GM23338 (cell line): ENCODE results near the gene DNMT1. TPM values are rescaled to one million over a fixed set of nuclear protein-coding genes. Genes with fewer than 3 reads are reported as not detected.

Experiments used
- ATAC-seq: fragments of 200-7000 bp; cut with Tn5 transposase; 3 replicates; pipeline ENCODE4 v1.9.1; 2020
- DNase-seq: peaks from one replicate; pipeline ENCODE4 v3.0.0-alpha.2; 2015; ENCODE audit warnings: low spot score
- H2AFZ ChIP-seq: fragments of 200-600 bp; sonication (generic); 2 replicates; pipeline ENCODE4 v1.8.0; 2016; ENCODE audit warnings: antibody characterized with exemption, mild to moderate bottlenecking, moderate library complexity
- H3F3A ChIP-seq: fragments of 200-600 bp; sonication (generic); replicated peaks from 2 replicates; pipeline ENCODE4 v1.8.0; 2017; ENCODE audit warnings: antibody characterized with exemption, mixed run types, low read depth
- H3K27ac ChIP-seq: fragments of 200-600 bp; sonication (generic); 2 replicates; pipeline ENCODE4 v1.6.1; 2016; ENCODE audit warnings: low read depth
- H3K27me3 ChIP-seq: fragments of 200-600 bp; sonication (generic); 2 replicates; pipeline ENCODE4 v1.8.0; 2016; ENCODE audit warnings: mild to moderate bottlenecking, mixed run types, moderate library complexity; ENCODE audit not compliant: insufficient read depth
- H3K36me3 ChIP-seq: fragments of 200-600 bp; sonication (generic); 2 replicates; pipeline ENCODE4 v1.8.0; 2016; ENCODE audit warnings: mild to moderate bottlenecking; ENCODE audit not compliant: insufficient read depth
- H3K4me1 ChIP-seq: fragments of 200-600 bp; sonication (generic); 2 replicates; pipeline ENCODE4 v1.8.0; 2016; ENCODE audit warnings: mild to moderate bottlenecking, moderate library complexity; ENCODE audit not compliant: insufficient read depth
- H3K4me2 ChIP-seq: fragments of 200-600 bp; sonication (generic); 2 replicates; pipeline ENCODE4 v1.7.1; 2017; ENCODE audit warnings: mixed run types
- H3K4me3 ChIP-seq: fragments of 200-600 bp; sonication (generic); 2 replicates; pipeline ENCODE4 v1.6.1; 2016; ENCODE audit warnings: mixed run types
- H3K79me2 ChIP-seq: fragments of 200-600 bp; sonication (generic); replicated peaks from 2 replicates; pipeline ENCODE4 v1.8.0; 2017; ENCODE audit warnings: mild to moderate bottlenecking; ENCODE audit not compliant: insufficient read depth
- H3K9me2 ChIP-seq: fragments of 200-600 bp; sonication (generic); 2 replicates; pipeline ENCODE4 v1.8.0; 2017; ENCODE audit not compliant: insufficient read depth
- H4K20me1 ChIP-seq: fragments of 200-600 bp; sonication (generic); replicated peaks from 2 replicates; pipeline ENCODE4 v1.8.0; 2017; ENCODE audit warnings: mild to moderate bottlenecking; ENCODE audit not compliant: insufficient read depth
- H3K27ac Mint-ChIP-seq: 2 replicates; pipeline ENCODE4 v1.8.0; 2020; ENCODE audit warnings: inconsistent platforms, mild to moderate bottlenecking, moderate library complexity, mixed read lengths
- H3K27me3 Mint-ChIP-seq: 3 replicates; pipeline ENCODE4 v1.8.0; 2022; ENCODE audit warnings: low read depth, mild to moderate bottlenecking, moderate library complexity, mixed read lengths, inconsistent platforms; ENCODE audit not compliant: insufficient read depth, poor library complexity
- H3K36me3 Mint-ChIP-seq: 3 replicates; pipeline ENCODE4 v1.8.0; 2021; ENCODE audit warnings: low read depth, mild to moderate bottlenecking, inconsistent platforms, moderate library complexity, mixed read lengths
- H3K4me1 Mint-ChIP-seq: 3 replicates; pipeline ENCODE4 v1.8.0; 2020; ENCODE audit warnings: mild to moderate bottlenecking, inconsistent platforms, mixed read lengths
- H3K4me3 Mint-ChIP-seq: 3 replicates; pipeline ENCODE4 v1.8.0; 2021; ENCODE audit warnings: moderate library complexity, mild to moderate bottlenecking, inconsistent platforms, mixed read lengths
- H3K9me3 Mint-ChIP-seq: 3 replicates; pipeline ENCODE4 v1.8.0; 2020; ENCODE audit warnings: moderate library complexity, mild to moderate bottlenecking, inconsistent platforms, mixed read lengths
- CTCF ChIP-seq, 2 experiments: fragments of 200-600 bp in 1 of 2; sonication (generic) in 1 of 2; conservative IDR thresholded peaks; 2 replicates each; pipeline versions ENCODE4 v1.5.1 to v1.6.1; 2016 to 2017; ENCODE audit warnings: antibody characterized with exemption in 2 of 2, low read depth in 2 of 2, mild to moderate bottlenecking in 2 of 2, moderate library complexity in 1 of 2
- ETS1 ChIP-seq: IDR thresholded peaks from 2 replicates; pipeline ENCODE4 v1.6.1; 2016; ENCODE audit warnings: antibody characterized with exemption
- EZH2 ChIP-seq: fragments of 200-600 bp; sonication (generic); IDR thresholded peaks from one replicate; pipeline ENCODE4 v1.8.0; 2017; ENCODE audit warnings: antibody characterized with exemption, mild to moderate bottlenecking, low read depth; ENCODE audit not compliant: unreplicated experiment
- EZH2phosphoT487 ChIP-seq: fragments of 200-600 bp; sonication (generic); IDR thresholded peaks from one replicate; pipeline ENCODE4 v1.8.1; 2018; ENCODE audit warnings: antibody characterized with exemption; ENCODE audit not compliant: unreplicated experiment
- NANOG ChIP-seq: IDR thresholded peaks from 2 replicates; pipeline ENCODE4 v1.6.1; 2016; ENCODE audit warnings: antibody characterized with exemption, borderline replicate concordance
- STAT1 ChIP-seq: IDR thresholded peaks from one replicate; pipeline ENCODE4 v1.6.1; 2016; ENCODE audit warnings: antibody characterized with exemption; ENCODE audit not compliant: unreplicated experiment
- ZNF114 ChIP-seq: fragments of 250-450 bp; sonication (Bioruptor Pico); IDR thresholded peaks from 2 replicates; pipeline ENCODE4 v1.5.0; 2020; ENCODE audit warnings: mild to moderate bottlenecking, moderate library complexity
- polyA plus RNA-seq: library from polyadenylated mRNA; unstranded; fragments of >200 nt; fragmentation: Nextera tagmentation; extraction: Ambion mirVana; gene quantifications from 2 replicates; pipeline ENCODE4 v1.2.1, GENCODE V29; 2016
- total RNA-seq: library from RNA; depleted of rRNA; stranded (reverse); fragments of >200 nt; shearing (Covaris generic); gene quantifications from 2 replicates; pipeline ENCODE4 v1.2.3, GENCODE V29; 2014
- TF ChIP-seq, protein P1 (sequence below): fragments of 250-450 bp; sonication (Bioruptor Pico); IDR thresholded peaks from 2 replicates; pipeline ENCODE4 v1.5.0; 2020; ENCODE audit warnings: mild to moderate bottlenecking, moderate library complexity

DNMT1 gene
- total and polyA plus RNA-seq, 2 experiments from 2014 or later, result 238 to 589 TPM

- Mint-ChIP-seq H3K9me3 (no peaks in the 10 kb centered on the region; the same call in 2 of the 3 replicates), H3K4me3 (no peak overlapping the region), H3K36me3 (peaks cover 8% of the 10 kb centered on the region), H3K27ac (no peak overlapping the region), H3K4me1 (peaks cover 21% of the 10 kb centered on the region), H3K27me3 (peaks cover 15% of the 10 kb centered on the region)
- TF ChIP-seq ETS1 (no peak), EZH2 (no peak), NANOG (no peak), CTCF (conservative IDR thresholded peaks at IDR 0.05; ENCODE audit: low read depth in 2 of 2) (no peak), ZNF114 (no peak), STAT1 (no peak), EZH2phosphoT487 (no peak)
- TF ChIP-seq, protein P1, sequence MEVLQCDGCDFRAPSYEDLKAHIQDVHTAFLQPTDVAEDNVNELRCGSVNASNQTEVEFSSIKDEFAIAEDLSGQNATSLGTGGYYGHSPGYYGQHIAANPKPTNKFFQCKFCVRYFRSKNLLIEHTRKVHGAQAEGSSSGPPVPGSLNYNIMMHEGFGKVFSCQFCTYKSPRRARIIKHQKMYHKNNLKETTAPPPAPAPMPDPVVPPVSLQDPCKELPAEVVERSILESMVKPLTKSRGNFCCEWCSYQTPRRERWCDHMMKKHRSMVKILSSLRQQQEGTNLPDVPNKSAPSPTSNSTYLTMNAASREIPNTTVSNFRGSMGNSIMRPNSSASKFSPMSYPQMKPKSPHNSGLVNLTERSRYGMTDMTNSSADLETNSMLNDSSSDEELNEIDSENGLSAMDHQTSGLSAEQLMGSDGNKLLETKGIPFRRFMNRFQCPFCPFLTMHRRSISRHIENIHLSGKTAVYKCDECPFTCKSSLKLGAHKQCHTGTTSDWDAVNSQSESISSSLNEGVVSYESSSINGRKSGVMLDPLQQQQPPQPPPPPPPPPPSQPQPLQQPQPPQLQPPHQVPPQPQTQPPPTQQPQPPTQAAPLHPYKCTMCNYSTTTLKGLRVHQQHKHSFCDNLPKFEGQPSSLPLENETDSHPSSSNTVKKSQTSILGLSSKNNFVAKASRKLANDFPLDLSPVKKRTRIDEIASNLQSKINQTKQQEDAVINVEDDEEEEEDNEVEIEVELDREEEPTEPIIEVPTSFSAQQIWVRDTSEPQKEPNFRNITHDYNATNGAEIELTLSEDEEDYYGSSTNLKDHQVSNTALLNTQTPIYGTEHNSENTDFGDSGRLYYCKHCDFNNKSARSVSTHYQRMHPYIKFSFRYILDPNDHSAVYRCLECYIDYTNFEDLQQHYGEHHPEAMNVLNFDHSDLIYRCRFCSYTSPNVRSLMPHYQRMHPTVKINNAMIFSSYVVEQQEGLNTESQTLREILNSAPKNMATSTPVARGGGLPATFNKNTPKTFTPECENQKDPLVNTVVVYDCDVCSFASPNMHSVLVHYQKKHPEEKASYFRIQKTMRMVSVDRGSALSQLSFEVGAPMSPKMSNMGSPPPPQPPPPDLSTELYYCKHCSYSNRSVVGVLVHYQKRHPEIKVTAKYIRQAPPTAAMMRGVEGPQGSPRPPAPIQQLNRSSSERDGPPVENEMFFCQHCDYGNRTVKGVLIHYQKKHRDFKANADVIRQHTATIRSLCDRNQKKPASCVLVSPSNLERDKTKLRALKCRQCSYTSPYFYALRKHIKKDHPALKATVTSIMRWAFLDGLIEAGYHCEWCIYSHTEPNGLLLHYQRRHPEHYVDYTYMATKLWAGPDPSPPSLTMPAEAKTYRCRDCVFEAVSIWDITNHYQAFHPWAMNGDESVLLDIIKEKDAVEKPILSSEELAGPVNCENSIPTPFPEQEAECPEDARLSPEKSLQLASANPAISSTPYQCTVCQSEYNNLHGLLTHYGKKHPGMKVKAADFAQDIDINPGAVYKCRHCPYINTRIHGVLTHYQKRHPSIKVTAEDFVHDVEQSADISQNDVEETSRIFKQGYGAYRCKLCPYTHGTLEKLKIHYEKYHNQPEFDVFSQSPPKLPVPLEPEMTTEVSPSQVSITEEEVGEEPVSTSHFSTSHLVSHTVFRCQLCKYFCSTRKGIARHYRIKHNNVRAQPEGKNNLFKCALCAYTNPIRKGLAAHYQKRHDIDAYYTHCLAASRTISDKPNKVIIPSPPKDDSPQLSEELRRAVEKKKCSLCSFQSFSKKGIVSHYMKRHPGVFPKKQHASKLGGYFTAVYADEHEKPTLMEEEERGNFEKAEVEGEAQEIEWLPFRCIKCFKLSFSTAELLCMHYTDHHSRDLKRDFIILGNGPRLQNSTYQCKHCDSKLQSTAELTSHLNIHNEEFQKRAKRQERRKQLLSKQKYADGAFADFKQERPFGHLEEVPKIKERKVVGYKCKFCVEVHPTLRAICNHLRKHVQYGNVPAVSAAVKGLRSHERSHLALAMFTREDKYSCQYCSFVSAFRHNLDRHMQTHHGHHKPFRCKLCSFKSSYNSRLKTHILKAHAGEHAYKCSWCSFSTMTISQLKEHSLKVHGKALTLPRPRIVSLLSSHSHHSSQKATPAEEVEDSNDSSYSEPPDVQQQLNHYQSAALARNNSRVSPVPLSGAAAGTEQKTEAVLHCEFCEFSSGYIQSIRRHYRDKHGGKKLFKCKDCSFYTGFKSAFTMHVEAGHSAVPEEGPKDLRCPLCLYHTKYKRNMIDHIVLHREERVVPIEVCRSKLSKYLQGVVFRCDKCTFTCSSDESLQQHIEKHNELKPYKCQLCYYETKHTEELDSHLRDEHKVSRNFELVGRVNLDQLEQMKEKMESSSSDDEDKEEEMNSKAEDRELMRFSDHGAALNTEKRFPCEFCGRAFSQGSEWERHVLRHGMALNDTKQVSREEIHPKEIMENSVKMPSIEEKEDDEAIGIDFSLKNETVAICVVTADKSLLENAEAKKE, result no peak
- ATAC-seq (no peak), DNase-seq (no peak)
- Histone ChIP-seq H4K20me1 (no peaks in the 10 kb centered on the region; the same call in 1 of the 2 replicates), H3K4me1 (peaks cover 3% of the 10 kb centered on the region), H2AFZ (no peak overlapping the region), H3K4me2 (no peak overlapping the region), H3K27ac (no peak overlapping the region; the same call in 1 of the 2 replicates), H3F3A (peaks cover 5% of the 10 kb centered on the region; the same call in 1 of the 2 replicates), H3K4me3 (no peak overlapping the region), H3K27me3 (no peaks in the 10 kb centered on the region), H3K36me3 (no peaks in the 10 kb centered on the region), H3K9me2 (no peaks in the 10 kb centered on the region), H3K79me2 (peaks cover 8% of the 10 kb centered on the region; the same call in 1 of the 2 replicates)
Measured at GRCh38 chr19:10226021-10226375, 31.2 kb upstream of the DNMT1 start.
